BE2C (cell line): Measurements from ENCODE around the gene INPP5J.

ENCODE experiments used
- DNase-seq: peaks from one replicate; pipeline ENCODE4 v3.0.0-alpha.2; 2020
- H3K27me3 ChIP-seq: fragments of 250-450 bp; sonication (Bioruptor Pico); 2 replicates; pipeline ENCODE4 v1.5.1; 2020; ENCODE audit warnings: mild to moderate bottlenecking
- H3K36me3 ChIP-seq: fragments of 250-450 bp; sonication (Bioruptor Pico); 2 replicates; pipeline ENCODE4 v1.5.1; 2020; ENCODE audit warnings: mild to moderate bottlenecking
- H3K4me1 ChIP-seq: fragments of 250-450 bp; sonication (Bioruptor Pico); 2 replicates; pipeline ENCODE4 v1.5.1; 2020
- H3K4me3 ChIP-seq: 2 replicates; pipeline ENCODE4 v1.5.1; 2011; ENCODE audit warnings: low read depth, low read length
- H3K9me3 ChIP-seq: fragments of 250-450 bp; sonication (Bioruptor Pico); 2 replicates; pipeline ENCODE4 v1.5.1; 2020
- CTCF ChIP-seq: IDR thresholded peaks from 2 replicates; pipeline ENCODE4 v1.5.1; 2012; ENCODE audit warnings: mild to moderate bottlenecking, low read depth, low read length

The INPP5J gene

GRCh38 chr22:31088233-31088986 lies 34.4 kb upstream of the INPP5J start:
- DNase-seq, result no peak
- no peaks in the 10 kb centered on the region for H3K4me1 ChIP-seq
- H3K9me3 ChIP-seq, result no peaks in the 10 kb centered on the region
- H3K27me3 ChIP-seq, result no peaks in the 10 kb centered on the region
- no peaks in the 10 kb centered on the region for H3K36me3 ChIP-seq
- no peak for TF ChIP-seq CTCF
- H3K4me3 ChIP-seq, result no peak overlapping the region

- peak; percentile 94 for TF ChIP-seq CTCF
- H3K9me3 ChIP-seq, result no peaks in the 10 kb centered on the region
- DNase-seq, result peak; percentile 76
- H3K36me3 ChIP-seq, result no peaks in the 10 kb centered on the region
- H3K27me3 ChIP-seq, result no peaks in the 10 kb centered on the region
- H3K4me3 ChIP-seq, result no peak overlapping the region
- no peaks in the 10 kb centered on the region for H3K4me1 ChIP-seq
These were observed 33.3 kb upstream of the INPP5J start for GRCh38 chr22:31089160-31090100.

GRCh38 chr22:31090217-31091085 lies 32.3 kb upstream of the INPP5J start:
- no peaks in the 10 kb centered on the region for H3K36me3 ChIP-seq
- no peaks in the 10 kb centered on the region for H3K27me3 ChIP-seq
- TF ChIP-seq CTCF, result no peak
- no peaks in the 10 kb centered on the region for H3K9me3 ChIP-seq
- no peak for DNase-seq
- no peak overlapping the region for H3K4me3 ChIP-seq
- H3K4me1 ChIP-seq, result no peaks in the 10 kb centered on the region

- H3K9me3 ChIP-seq, result no peaks in the 10 kb centered on the region
- no peaks in the 10 kb centered on the region for H3K36me3 ChIP-seq
- no peak for DNase-seq
- H3K4me1 ChIP-seq, result no peaks in the 10 kb centered on the region
- no peak for TF ChIP-seq CTCF
- H3K4me3 ChIP-seq, result no peak overlapping the region
- H3K27me3 ChIP-seq, result no peaks in the 10 kb centered on the region
These were observed 31.4 kb upstream of the INPP5J start for GRCh38 chr22:31091106-31091975.

GRCh38 chr22:31092161-31092560 lies 30.6 kb upstream of the INPP5J start:
- no peak for TF ChIP-seq CTCF
- no peaks in the 10 kb centered on the region for H3K36me3 ChIP-seq
- H3K4me1 ChIP-seq, result no peaks in the 10 kb centered on the region
- H3K9me3 ChIP-seq, result no peaks in the 10 kb centered on the region
- no peaks in the 10 kb centered on the region for H3K27me3 ChIP-seq
- no peak overlapping the region for H3K4me3 ChIP-seq
- no peak for DNase-seq
